Measurements from ENCODE around the gene ZSWIM1. TPM values are rescaled to one million over a fixed set of nuclear protein-coding genes. Genes with fewer than 3 reads are reported as not detected.

Gene ZSWIM1
- total and polyA plus RNA-seq, 10 donors = 3.7 to 16.1 (median 11.1) TPM

DNA sequence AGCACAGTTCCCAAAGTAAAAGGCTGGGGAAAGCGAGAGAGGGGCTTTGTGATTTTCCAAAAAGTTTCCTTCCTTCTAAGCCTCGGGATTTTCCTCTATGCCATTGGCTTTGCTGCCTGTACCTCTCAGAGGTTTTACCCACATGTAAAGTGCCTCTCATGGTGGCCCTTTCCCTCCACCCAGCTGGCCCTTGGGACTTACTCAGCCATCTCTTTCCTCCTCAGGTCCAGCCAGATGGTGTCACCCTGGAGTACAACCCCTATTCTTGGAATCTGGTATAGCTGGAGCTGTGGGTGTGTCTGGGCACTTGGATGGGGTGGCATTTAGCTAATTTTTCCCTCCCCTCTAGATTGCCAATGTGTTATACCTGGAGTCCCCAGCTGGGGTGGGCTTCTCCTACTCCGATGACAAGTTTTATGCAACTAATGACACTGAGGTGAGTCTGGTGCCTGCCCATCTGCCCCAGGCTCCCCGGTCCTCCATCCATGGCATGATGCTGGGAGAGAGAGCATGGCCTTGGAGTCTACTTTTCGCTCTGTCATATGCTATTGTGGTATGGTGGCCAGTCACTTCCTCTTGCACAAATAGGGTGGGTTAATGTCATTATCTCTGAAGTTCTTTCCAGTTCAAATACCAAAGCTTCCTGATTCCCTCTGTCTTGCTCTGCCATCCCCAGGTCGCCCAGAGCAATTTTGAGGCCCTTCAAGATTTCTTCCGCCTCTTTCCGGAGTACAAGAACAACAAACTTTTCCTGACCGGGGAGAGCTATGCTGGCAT lies 11.2 kb downstream of the ZSWIM1 start:
- no peaks in the 10 kb centered on the region for H3K9me3 ChIP-seq
- intact Hi-C loops (cut with DNase I; ENCODE audit: low total_unique reads) = no loop called here
- 63 to 81% (median 64%) methylated on average over 9 of the region's 9 CpGs for WGBS, 5 donors
- peaks cover 0 to 66% (median 34%) of the 10 kb centered on the region in 6 donors for H3K36me3 ChIP-seq
- peaks cover 30 to 65% (median 51%) of the 10 kb centered on the region in 6 donors for H3K4me1 ChIP-seq
- DNase-seq = no peak
- TF ChIP-seq POLR2A (IDR thresholded peaks at IDR 0.05) (peak in 1 of 3 donors; percentile 9), POLR2AphosphoS5 (IDR thresholded peaks at IDR 0.05) (peak in 1 of 3 donors; percentile 49)
- TF ChIP-seq, protein P1, sequence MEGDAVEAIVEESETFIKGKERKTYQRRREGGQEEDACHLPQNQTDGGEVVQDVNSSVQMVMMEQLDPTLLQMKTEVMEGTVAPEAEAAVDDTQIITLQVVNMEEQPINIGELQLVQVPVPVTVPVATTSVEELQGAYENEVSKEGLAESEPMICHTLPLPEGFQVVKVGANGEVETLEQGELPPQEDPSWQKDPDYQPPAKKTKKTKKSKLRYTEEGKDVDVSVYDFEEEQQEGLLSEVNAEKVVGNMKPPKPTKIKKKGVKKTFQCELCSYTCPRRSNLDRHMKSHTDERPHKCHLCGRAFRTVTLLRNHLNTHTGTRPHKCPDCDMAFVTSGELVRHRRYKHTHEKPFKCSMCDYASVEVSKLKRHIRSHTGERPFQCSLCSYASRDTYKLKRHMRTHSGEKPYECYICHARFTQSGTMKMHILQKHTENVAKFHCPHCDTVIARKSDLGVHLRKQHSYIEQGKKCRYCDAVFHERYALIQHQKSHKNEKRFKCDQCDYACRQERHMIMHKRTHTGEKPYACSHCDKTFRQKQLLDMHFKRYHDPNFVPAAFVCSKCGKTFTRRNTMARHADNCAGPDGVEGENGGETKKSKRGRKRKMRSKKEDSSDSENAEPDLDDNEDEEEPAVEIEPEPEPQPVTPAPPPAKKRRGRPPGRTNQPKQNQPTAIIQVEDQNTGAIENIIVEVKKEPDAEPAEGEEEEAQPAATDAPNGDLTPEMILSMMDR (IDR thresholded peaks at IDR 0.05 in 8 of 11, conservative IDR thresholded peaks at IDR 0.05 in 3 of 11) = no peak
- H3K27ac ChIP-seq = peak overlapping the region in 7 of 8 donors; percentile 72 to 90 (median 87)
- no peaks in the 10 kb centered on the region for H3K27me3 ChIP-seq (replicated peaks in 1 of 7)
- H3K4me3 ChIP-seq = peak overlapping the region; percentile 72 to 98 (median 89)

DNA sequence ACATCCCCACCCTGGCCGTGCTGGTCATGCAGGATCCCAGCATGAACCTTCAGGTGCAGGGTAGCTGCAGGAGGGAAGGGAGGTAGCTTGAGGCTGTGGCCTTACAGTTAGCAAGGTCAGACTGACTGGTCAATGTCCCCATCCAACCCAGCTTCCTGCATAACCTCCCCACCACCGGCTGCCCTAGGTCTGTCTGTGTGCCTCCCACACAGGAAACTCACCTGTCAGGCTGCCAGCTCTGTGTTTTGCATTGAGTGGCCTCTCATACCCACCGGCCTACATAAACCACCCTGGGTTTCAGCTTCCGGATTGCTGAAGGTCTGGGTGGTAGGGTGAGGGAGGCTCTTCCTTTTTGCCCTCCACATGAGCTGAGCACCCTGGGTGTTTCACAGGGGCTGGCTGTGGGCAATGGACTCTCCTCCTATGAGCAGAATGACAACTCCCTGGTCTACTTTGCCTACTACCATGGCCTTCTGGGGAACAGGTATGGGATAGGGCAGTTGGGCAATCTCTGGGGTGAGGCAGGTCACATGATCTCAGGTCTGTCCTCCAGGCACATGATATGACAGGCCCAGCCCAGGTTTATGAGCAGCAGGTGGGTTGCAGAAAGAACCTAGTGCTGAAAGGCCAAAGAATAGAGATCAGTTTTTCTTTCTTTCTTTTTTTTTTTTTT lies 11.9 kb downstream of the ZSWIM1 start:
- Histone ChIP-seq H3K27ac (peak overlapping the region in 7 of 8 donors; percentile 30 to 90 (median 85)), H3K27me3 (replicated peaks in 1 of 7) (no peaks in the 10 kb centered on the region), H3K4me3 (peak overlapping the region in 7 of 8 donors; percentile 74 to 98 (median 92)), H3K36me3 (peaks cover 0 to 66% (median 42%) of the 10 kb centered on the region in 6 donors), H3K9me3 (no peaks in the 10 kb centered on the region), H3K4me1 (peaks cover 30 to 65% (median 51%) of the 10 kb centered on the region in 6 donors)
- intact Hi-C loops (cut with DNase I; ENCODE audit: low total_unique reads) = no loop called here
- peak; percentile 78 for DNase-seq
- 28 to 54% (median 46%) methylated on average over 3 to 4 of the region's 4 CpGs for WGBS, 5 donors
- TF ChIP-seq, protein P1 (IDR thresholded peaks at IDR 0.05 in 8 of 11, conservative IDR thresholded peaks at IDR 0.05 in 3 of 11) = no peak
- peak in 2 of 3 donors; percentile 34 to 68 for TF ChIP-seq POLR2AphosphoS5 (IDR thresholded peaks at IDR 0.05)

DNA sequence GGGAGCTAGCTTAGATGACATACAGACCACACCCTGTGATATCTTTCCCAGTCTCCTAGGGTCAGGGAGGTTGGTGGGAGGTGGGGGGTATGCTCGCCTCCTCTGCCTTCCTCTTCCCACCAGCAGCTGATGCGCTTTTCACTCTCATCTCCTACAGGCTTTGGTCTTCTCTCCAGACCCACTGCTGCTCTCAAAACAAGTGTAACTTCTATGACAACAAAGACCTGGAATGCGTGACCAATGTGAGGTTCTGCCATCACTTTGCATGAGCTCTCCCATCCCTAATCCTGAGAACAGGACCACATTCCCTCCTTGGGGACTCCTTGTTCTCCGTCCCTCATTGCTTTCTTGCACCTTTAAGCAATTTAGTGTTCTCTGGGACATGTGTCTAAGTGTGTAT lies 12.8 kb downstream of the ZSWIM1 start:
- Histone ChIP-seq H3K27ac (peak overlapping the region in 4 of 8 donors; percentile 30 to 90 (median 85)), H3K4me1 (peaks cover 30 to 58% (median 48%) of the 10 kb centered on the region in 6 donors), H3K27me3 (replicated peaks in 1 of 7) (no peaks in the 10 kb centered on the region), H3K9me3 (no peaks in the 10 kb centered on the region), H3K4me3 (no peak overlapping the region), H3K36me3 (peaks cover 0 to 66% (median 50%) of the 10 kb centered on the region in 6 donors)
- intact Hi-C loops (cut with DNase I; ENCODE audit: low total_unique reads) = no loop called here
- DNase-seq = no peak
- TF ChIP-seq, protein P1 (IDR thresholded peaks at IDR 0.05 in 8 of 11, conservative IDR thresholded peaks at IDR 0.05 in 3 of 11) = no peak
- TF ChIP-seq POLR2AphosphoS5 (IDR thresholded peaks at IDR 0.05) = peak in 1 of 3 donors; percentile 20
- WGBS, 5 donors = 89 to 95% (median 94%) methylated on average over 4 of the region's 4 CpGs

DNA sequence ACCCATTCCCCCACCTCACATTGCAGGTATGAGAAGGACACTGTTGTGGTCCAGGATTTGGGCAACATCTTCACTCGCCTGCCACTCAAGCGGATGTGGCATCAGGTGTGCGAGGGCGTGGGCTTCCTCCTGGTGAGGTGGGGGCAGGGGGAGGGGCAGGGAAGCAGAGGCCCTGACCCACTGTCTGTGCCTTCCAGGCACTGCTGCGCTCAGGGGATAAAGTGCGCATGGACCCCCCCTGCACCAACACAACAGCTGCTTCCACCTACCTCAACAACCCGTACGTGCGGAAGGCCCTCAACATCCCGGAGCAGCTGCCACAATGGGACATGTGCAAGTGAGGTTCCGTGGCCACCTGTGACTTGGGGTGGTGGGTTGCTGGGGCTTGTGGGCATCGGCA lies 13.8 kb downstream of the ZSWIM1 start:
- DNase-seq = no peak
- H3K4me3 ChIP-seq = no peak overlapping the region
- peaks cover 21 to 49% (median 39%) of the 10 kb centered on the region in 6 donors for H3K4me1 ChIP-seq
- no peaks in the 10 kb centered on the region for H3K27me3 ChIP-seq (replicated peaks in 1 of 7)
- H3K36me3 ChIP-seq = peaks cover 0 to 76% (median 57%) of the 10 kb centered on the region in 6 donors
- H3K9me3 ChIP-seq = no peaks in the 10 kb centered on the region
- TF ChIP-seq, protein P1 (IDR thresholded peaks at IDR 0.05 in 8 of 11, conservative IDR thresholded peaks at IDR 0.05 in 3 of 11) = no peak
- peak; percentile 18 to 66 (median 64) for TF ChIP-seq POLR2AphosphoS5 (IDR thresholded peaks at IDR 0.05)
- peak overlapping the region in 1 of 8 donors; percentile 21 for H3K27ac ChIP-seq
- intact Hi-C loops (cut with DNase I; ENCODE audit: low total_unique reads) = no loop called here
- WGBS, 5 donors = 78 to 89% (median 81%) methylated on average over 7 to 12 of the region's 12 CpGs
